ENCODE measurements around the gene PATE1. TPM values are rescaled to one million over a fixed set of nuclear protein-coding genes. Genes with fewer than 3 reads are reported as not detected.

Gene PATE1
- total and polyA plus RNA-seq, 2 donors: not detected

- H3K36me3 ChIP-seq (ENCODE audit: insufficient read depth): no peaks in the 10 kb centered on the region
- WGBS: 28% methylated on average over 10 of the region's 10 CpGs
- H3K4me1 ChIP-seq (ENCODE audit: insufficient read depth): no peaks in the 10 kb centered on the region
- no peak overlapping the region for H3K27ac ChIP-seq (ENCODE audit: low read depth)
- no peak for DNase-seq (ENCODE audit: extremely low spot score)
- H3K4me3 ChIP-seq (ENCODE audit: low read depth, low read length): no peak overlapping the region
Observed at GRCh38 chr11:125768336-125769046, 22.4 kb downstream of the PATE1 start.

DNA sequence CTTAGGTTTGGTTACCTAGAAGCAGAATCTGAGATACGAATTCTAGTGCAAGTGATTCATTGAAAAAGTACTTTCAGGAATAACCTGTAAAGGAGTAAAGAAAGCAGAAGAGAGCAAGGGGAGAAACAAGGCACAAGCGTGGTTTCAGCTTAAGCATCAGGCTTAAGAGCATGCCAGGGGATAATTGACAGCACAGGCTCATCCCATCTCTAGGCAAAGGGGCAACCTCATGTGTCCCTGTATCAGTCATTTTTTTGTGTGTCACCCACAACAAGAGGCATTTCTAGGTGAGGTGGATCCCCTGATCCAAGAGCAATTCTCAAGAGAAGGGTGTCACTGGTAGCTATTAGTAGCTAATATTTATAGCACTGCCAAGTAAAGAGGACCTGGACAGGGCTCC is 24.5 kb downstream of the PATE1 start:
- no peaks in the 10 kb centered on the region for H3K36me3 ChIP-seq (ENCODE audit: insufficient read depth)
- no peaks in the 10 kb centered on the region for H3K4me1 ChIP-seq (ENCODE audit: insufficient read depth)
- no peak overlapping the region for H3K27ac ChIP-seq (ENCODE audit: low read depth)
- WGBS: 81% methylated on average over 2 of the region's 2 CpGs
- H3K4me3 ChIP-seq (ENCODE audit: low read depth, low read length): no peak overlapping the region
- DNase-seq (ENCODE audit: extremely low spot score): no peak

- DNase-seq (ENCODE audit: extremely low spot score): no peak
- Histone ChIP-seq H3K27ac (ENCODE audit: low read depth) (no peak overlapping the region), H3K4me1 (ENCODE audit: insufficient read depth) (no peaks in the 10 kb centered on the region), H3K36me3 (ENCODE audit: insufficient read depth) (no peaks in the 10 kb centered on the region), H3K4me3 (ENCODE audit: low read depth, low read length) (no peak overlapping the region)
- 55% methylated on average over 3 of the region's 3 CpGs for WGBS
Observed at GRCh38 chr11:125772834-125773505, 26.9 kb downstream of the PATE1 start.

- DNase-seq (ENCODE audit: extremely low spot score): no peak
- Histone ChIP-seq H3K27ac (ENCODE audit: low read depth) (no peak overlapping the region), H3K4me3 (ENCODE audit: low read depth, low read length) (no peak overlapping the region), H3K4me1 (ENCODE audit: insufficient read depth) (no peaks in the 10 kb centered on the region), H3K36me3 (ENCODE audit: insufficient read depth) (no peaks in the 10 kb centered on the region)
- 62% methylated on average over 3 of the region's 3 CpGs for WGBS
Observed at GRCh38 chr11:125773516-125773915, 27.4 kb downstream of the PATE1 start.

DNA sequence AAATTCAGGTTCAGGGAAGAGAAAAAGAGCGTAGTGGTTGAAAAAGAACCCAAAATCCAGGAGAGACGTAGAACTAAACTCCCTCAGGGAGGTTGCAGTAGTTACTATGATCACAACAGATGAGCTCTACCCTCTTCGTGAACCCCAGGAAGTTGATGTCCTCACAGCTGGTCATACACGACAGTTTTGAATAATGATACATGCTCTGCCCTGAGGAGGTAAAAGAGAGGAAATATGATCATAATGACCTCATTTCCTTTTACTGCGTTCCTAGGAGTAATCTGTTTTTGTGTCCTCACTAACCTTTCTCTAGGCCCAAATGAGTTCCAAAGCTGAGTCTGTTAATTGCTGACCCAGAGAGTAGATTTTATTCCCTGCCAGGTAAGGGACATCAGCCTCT is 31.2 kb downstream of the PATE1 start:
- H3K4me3 ChIP-seq (ENCODE audit: low read depth, low read length): no peak overlapping the region
- H3K36me3 ChIP-seq (ENCODE audit: insufficient read depth): no peaks in the 10 kb centered on the region
- no peak for DNase-seq (ENCODE audit: extremely low spot score)
- H3K4me1 ChIP-seq (ENCODE audit: insufficient read depth): no peaks in the 10 kb centered on the region
- WGBS: 56% methylated on average over 5 of the region's 5 CpGs
- H3K27ac ChIP-seq (ENCODE audit: low read depth): no peak overlapping the region

DNA sequence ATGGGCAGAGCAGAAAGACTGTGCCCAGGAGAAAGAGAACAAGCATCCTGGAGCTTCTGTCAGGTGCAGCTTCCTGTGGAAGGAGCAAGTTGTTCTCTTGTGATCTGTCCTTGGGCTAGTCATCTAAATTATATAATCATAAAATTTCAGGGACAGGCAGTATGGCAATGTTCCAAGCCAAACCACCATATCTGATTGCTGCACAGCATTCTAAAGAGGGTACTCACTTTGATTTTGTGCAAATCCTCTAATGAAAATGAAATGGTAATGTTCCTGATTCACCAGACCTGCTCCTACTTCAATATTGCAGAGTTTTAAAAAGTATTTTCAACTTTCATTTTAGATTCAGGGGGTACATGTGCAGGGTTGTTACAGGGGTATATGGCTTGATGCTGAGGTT is 32.6 kb downstream of the PATE1 start, which contains the start of gene PATE2:
Gene PATE2 (minus strand): TSS at position 101 of the 400 bp plus-strand sequence. CDS start 55 bp downstream, at position 46.
- no peak within 1 kb of the TSS for H3K4me3 ChIP-seq (ENCODE audit: low read depth, low read length)

GRCh38 chr11:125784678-125785077 is 38.6 kb downstream of the PATE1 start:
- Histone ChIP-seq H3K36me3 (ENCODE audit: insufficient read depth) (no peaks in the 10 kb centered on the region), H3K4me3 (ENCODE audit: low read depth, low read length) (no peak overlapping the region), H3K27ac (ENCODE audit: low read depth) (no peak overlapping the region), H3K4me1 (ENCODE audit: insufficient read depth) (no peaks in the 10 kb centered on the region)
- 49% methylated on average over 2 of the region's 2 CpGs for WGBS
- no peak for DNase-seq (ENCODE audit: extremely low spot score)

More for the DNA sequence above, 32.6 kb downstream of the PATE1 start, which contains the start of gene PATE2:
- H3K36me3 ChIP-seq (ENCODE audit: insufficient read depth): no peaks in the 10 kb centered on the region
- no peak within 1 kb of the TSS for H3K27ac ChIP-seq (ENCODE audit: low read depth)
- no peaks in the 10 kb centered on the region for H3K4me1 ChIP-seq (ENCODE audit: insufficient read depth)
- DNase-seq (ENCODE audit: extremely low spot score): no peak

GRCh38 chr11:125787827-125788226 is 41.7 kb downstream of the PATE1 start, which contains the start of gene PATE3:
TSS of gene PATE3 (plus strand) at chr11:125788127. CDS start at chr11:125788152, 25 bp downstream.
- DNase-seq (ENCODE audit: extremely low spot score): no peak
- H3K27ac ChIP-seq (ENCODE audit: low read depth): no peak within 1 kb of the TSS
- H3K4me3 ChIP-seq (ENCODE audit: low read depth, low read length): no peak within 1 kb of the TSS
- H3K4me1 ChIP-seq (ENCODE audit: insufficient read depth): no peaks in the 10 kb centered on the region
- no peaks in the 10 kb centered on the region for H3K36me3 ChIP-seq (ENCODE audit: insufficient read depth)
- WGBS: 57% methylated on average over 2 of the region's 2 CpGs

DNA sequence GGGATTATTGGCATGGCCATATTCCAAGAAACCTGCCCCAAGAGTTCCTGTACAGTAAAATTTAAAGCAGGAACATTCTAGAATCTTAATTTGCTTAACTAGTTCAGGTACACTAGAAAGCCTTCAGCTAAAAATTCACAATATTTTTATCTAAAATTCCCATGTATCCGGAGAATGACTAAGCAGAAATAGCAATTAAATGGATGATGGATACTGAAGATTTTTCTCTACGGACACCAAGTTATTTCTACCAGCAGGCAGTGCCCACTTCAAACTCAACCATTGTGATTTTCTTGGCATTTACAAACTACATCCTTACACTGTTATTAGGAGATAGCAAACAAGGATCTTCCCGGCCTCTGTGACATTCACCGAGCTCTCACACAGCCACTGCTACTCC is 44.7 kb downstream of the PATE1 start:
- Histone ChIP-seq H3K4me1 (ENCODE audit: insufficient read depth) (no peaks in the 10 kb centered on the region), H3K27ac (ENCODE audit: low read depth) (no peak overlapping the region), H3K36me3 (ENCODE audit: insufficient read depth) (no peaks in the 10 kb centered on the region), H3K4me3 (ENCODE audit: low read depth, low read length) (no peak overlapping the region)
- no peak for DNase-seq (ENCODE audit: extremely low spot score)
- 90% methylated on average over 4 of the region's 4 CpGs for WGBS

GRCh38 chr11:125797641-125798040 is 51.6 kb downstream of the PATE1 start:
- 55% methylated on average over 4 of the region's 4 CpGs for WGBS
- DNase-seq (ENCODE audit: extremely low spot score): no peak
- H3K36me3 ChIP-seq (ENCODE audit: insufficient read depth): no peaks in the 10 kb centered on the region
- no peaks in the 10 kb centered on the region for H3K4me1 ChIP-seq (ENCODE audit: insufficient read depth)
- H3K4me3 ChIP-seq (ENCODE audit: low read depth, low read length): no peak overlapping the region
- H3K27ac ChIP-seq (ENCODE audit: low read depth): no peak overlapping the region

Other genes starting within 250 kb of the PATE1 start
- 54.8 TPM for gene EI24, start 176.8 kb upstream of the PATE1 start, total RNA-seq
- gene EI24, start 176.8 kb upstream of the PATE1 start, polyA plus RNA-seq: 90.2 TPM
- 145 TPM for gene STT3A, start 153.4 kb upstream of the PATE1 start, total RNA-seq
- gene STT3A, start 153.4 kb upstream of the PATE1 start, polyA plus RNA-seq: 66.1 TPM
- 22.9 TPM for gene CHEK1, start 121.1 kb upstream of the PATE1 start, total RNA-seq
- gene CHEK1, start 121.1 kb upstream of the PATE1 start, polyA plus RNA-seq: 2.7 TPM
- not detected for gene ACRV1, start 65.4 kb upstream of the PATE1 start, total RNA-seq
- gene ACRV1, start 65.4 kb upstream of the PATE1 start, polyA plus RNA-seq: 0.08 TPM
- 0.53 TPM for gene PATE2, start 32.5 kb downstream of the PATE1 start, total RNA-seq
- not detected for gene PATE2, start 32.5 kb downstream of the PATE1 start, polyA plus RNA-seq
- not detected for gene PATE3, start 41.8 kb downstream of the PATE1 start, total RNA-seq
- not detected for gene PATE3, start 41.8 kb downstream of the PATE1 start, polyA plus RNA-seq
- not detected for gene PATE4, start 87.0 kb downstream of the PATE1 start, total RNA-seq
- gene PATE4, start 87.0 kb downstream of the PATE1 start, polyA plus RNA-seq: not detected
- gene HYLS1, start 141.4 kb downstream of the PATE1 start, total RNA-seq: 11.8 TPM
- 3.4 TPM for gene HYLS1, start 141.4 kb downstream of the PATE1 start, polyA plus RNA-seq
- gene PUS3, start 156.9 kb downstream of the PATE1 start, total RNA-seq: 10.4 TPM
- 10.2 TPM for gene PUS3, start 156.9 kb downstream of the PATE1 start, polyA plus RNA-seq
- 0.32 TPM for gene DDX25, start 158.2 kb downstream of the PATE1 start, total RNA-seq
- 0.19 TPM for gene DDX25, start 158.2 kb downstream of the PATE1 start, polyA plus RNA-seq
- 0.48 TPM for gene VSIG10L2, start 199.8 kb downstream of the PATE1 start, total RNA-seq
- 0.08 TPM for gene VSIG10L2, start 199.8 kb downstream of the PATE1 start, polyA plus RNA-seq

Measured in urinary bladder (tissue), 4 donors.